ENCODE results near the gene SFTA2. TPM values are rescaled to one million over a fixed set of nuclear protein-coding genes. Genes with fewer than 3 reads are reported as not detected.

SFTA2 gene
- total RNA-seq, 1 experiment from 2014 or later = not detected

GRCh38 chr6:30889921-30890645, 41.9 kb downstream of the SFTA2 start:
- ChIA-PET CTCF (no interaction called here), POLR2A (ENCODE audit: low non-redundant PET) (interaction anchor here (0.6 kb wide), 1 partner anchor 16 kb away, joined by 5 read pairs; no protein-coding TSS in a partner anchor)
- Histone ChIP-seq H3K36me3 (ENCODE audit: insufficient read depth, low read length, poor library complexity, severe bottlenecking) (peaks cover 13% of the 10 kb centered on the region), H3K4me3 (ENCODE audit: low read depth, low read length, poor library complexity, severe bottlenecking) (no peak overlapping the region), H3K4me1 (ENCODE audit: insufficient read depth, low read length, poor library complexity, severe bottlenecking) (peaks cover 40% of the 10 kb centered on the region), H3K27me3 (replicated peaks; ENCODE audit: insufficient read depth, low read depth, low read length, poor library complexity) (no peaks in the 10 kb centered on the region), H3K27ac (ENCODE audit: low read depth, low read length, poor library complexity, severe bottlenecking) (no peak overlapping the region), H3K9me3 (ENCODE audit: low read depth, low read length, poor library complexity, severe bottlenecking) (no peaks in the 10 kb centered on the region)
- intact Hi-C loops (cut with micrococcal nuclease; ENCODE audit: unreplicated experiment) = loop anchor here (10.0 kb wide), 1 partner anchor 335 kb away; the partner anchor contains the start of genes GNL1 and PRR3
- no peak for DNase-seq (ENCODE audit: low spot score)
- no TSS peak for BruUV-seq (replicated peaks)
- TF ChIP-seq CTCF (conservative IDR thresholded peaks at IDR 0.05; ENCODE audit: low read depth, low read length) (no peak), EZH2 (IDR thresholded peaks at IDR 0.05; ENCODE audit: borderline replicate concordance, low read depth, low read length, poor library complexity, severe bottlenecking) (no peak)

GRCh38 chr6:30889496-30889885, 42.5 kb downstream of the SFTA2 start:
- no peak for DNase-seq (ENCODE audit: low spot score)
- Histone ChIP-seq H3K4me1 (ENCODE audit: insufficient read depth, low read length, poor library complexity, severe bottlenecking) (peaks cover 40% of the 10 kb centered on the region), H3K27ac (ENCODE audit: low read depth, low read length, poor library complexity, severe bottlenecking) (no peak overlapping the region), H3K27me3 (replicated peaks; ENCODE audit: insufficient read depth, low read depth, low read length, poor library complexity) (no peaks in the 10 kb centered on the region), H3K4me3 (ENCODE audit: low read depth, low read length, poor library complexity, severe bottlenecking) (no peak overlapping the region), H3K9me3 (ENCODE audit: low read depth, low read length, poor library complexity, severe bottlenecking) (no peaks in the 10 kb centered on the region), H3K36me3 (ENCODE audit: insufficient read depth, low read length, poor library complexity, severe bottlenecking) (peaks cover 13% of the 10 kb centered on the region)
- POLR2A ChIA-PET (ENCODE audit: low non-redundant PET) = no interaction called here
- TF ChIP-seq CTCF (conservative IDR thresholded peaks at IDR 0.05; ENCODE audit: low read depth, low read length) (no peak), EZH2 (IDR thresholded peaks at IDR 0.05; ENCODE audit: borderline replicate concordance, low read depth, low read length, poor library complexity, severe bottlenecking) (no peak)
- CTCF ChIA-PET = no interaction called here
- intact Hi-C loops (cut with micrococcal nuclease; ENCODE audit: unreplicated experiment) = loop anchor here (10.0 kb wide), 1 partner anchor 335 kb away; the partner anchor contains the start of genes GNL1 and PRR3
- BruUV-seq (replicated peaks) = no TSS peak

- TF ChIP-seq EZH2 (IDR thresholded peaks at IDR 0.05; ENCODE audit: borderline replicate concordance, low read depth, low read length, poor library complexity, severe bottlenecking) (no peak), CTCF (conservative IDR thresholded peaks at IDR 0.05; ENCODE audit: low read depth, low read length) (no peak)
- Histone ChIP-seq H3K27ac (ENCODE audit: low read depth, low read length, poor library complexity, severe bottlenecking) (no peak overlapping the region), H3K36me3 (ENCODE audit: insufficient read depth, low read length, poor library complexity, severe bottlenecking) (peaks cover 13% of the 10 kb centered on the region), H3K4me1 (ENCODE audit: insufficient read depth, low read length, poor library complexity, severe bottlenecking) (peaks cover 41% of the 10 kb centered on the region), H3K9me3 (ENCODE audit: low read depth, low read length, poor library complexity, severe bottlenecking) (no peaks in the 10 kb centered on the region), H3K27me3 (replicated peaks; ENCODE audit: insufficient read depth, low read depth, low read length, poor library complexity) (no peaks in the 10 kb centered on the region), H3K4me3 (ENCODE audit: low read depth, low read length, poor library complexity, severe bottlenecking) (no peak overlapping the region)
- intact Hi-C loops (cut with micrococcal nuclease; ENCODE audit: unreplicated experiment) = loop anchor here (10.0 kb wide), 1 partner anchor 334 kb away; the partner anchor contains the start of genes GNL1 and PRR3
- POLR2A ChIA-PET (ENCODE audit: low non-redundant PET) = interaction anchor here (0.5 kb wide), 1 partner anchor 49 kb away, joined by 4 read pairs; no protein-coding TSS in a partner anchor
- BruUV-seq (replicated peaks) = no TSS peak
- DNase-seq (ENCODE audit: low spot score) = no peak
- CTCF ChIA-PET = no interaction called here
Measured at GRCh38 chr6:30888816-30889495, 43.0 kb downstream of the SFTA2 start.

All from A673 (cell line).